ENCODE data around the gene MISP3.

MISP3 gene

GRCh38 chr19:14078411-14078810, 5.8 kb downstream of the MISP3 start:
- Histone ChIP-seq H4K20me1 (ENCODE audit: low read depth, low read length) (no peaks in the 10 kb centered on the region), H3K9me3 (ENCODE audit: insufficient read depth, low read length) (no peaks in the 10 kb centered on the region), H3K27me3 (ENCODE audit: low read length) (no peaks in the 10 kb centered on the region), H2AFZ (ENCODE audit: low read depth, low read length, severe bottlenecking) (no peak overlapping the region), H3K4me3 (ENCODE audit: insufficient read depth, low read length, poor library complexity, severe bottlenecking) (no peak overlapping the region), H3K9ac (ENCODE audit: low read length) (no peak overlapping the region), H3K4me2 (ENCODE audit: low read depth, low read length, poor library complexity, severe bottlenecking) (no peak overlapping the region), H3K36me3 (ENCODE audit: low read length) (no peaks in the 10 kb centered on the region), H3K79me2 (ENCODE audit: insufficient read depth, low read length) (no peaks in the 10 kb centered on the region), H3K27ac (ENCODE audit: low read depth, low read length) (no peak overlapping the region), H3K9me2 (replicated peaks; ENCODE audit: insufficient read depth, low read length) (no peaks in the 10 kb centered on the region), H3F3A (ENCODE audit: insufficient read depth) (no peaks in the 10 kb centered on the region; the same call in 1 of the 2 replicates)
- TF ChIP-seq CTCF (IDR thresholded peaks at IDR 0.05; ENCODE audit: insufficient read depth, low read length, poor library complexity, severe bottlenecking) (no peak), EZH2phosphoT487 (conservative IDR thresholded peaks at IDR 0.05; ENCODE audit: low read length) (no peak)

GRCh38 chr19:14080887-14081796, 8.6 kb downstream of the MISP3 start:
- Histone ChIP-seq H3K9ac (ENCODE audit: low read length) (peak overlapping the region; percentile 74), H3K4me2 (ENCODE audit: low read depth, low read length, poor library complexity, severe bottlenecking) (peak overlapping the region; percentile 73), H3K27ac (ENCODE audit: low read depth, low read length) (peak overlapping the region; percentile 33; the same call in 1 of the 2 replicates), H4K20me1 (ENCODE audit: low read depth, low read length) (no peaks in the 10 kb centered on the region), H3K79me2 (ENCODE audit: insufficient read depth, low read length) (no peaks in the 10 kb centered on the region), H3K36me3 (ENCODE audit: low read length) (no peaks in the 10 kb centered on the region), H3K9me3 (ENCODE audit: insufficient read depth, low read length) (no peaks in the 10 kb centered on the region), H3K9me2 (replicated peaks; ENCODE audit: insufficient read depth, low read length) (no peaks in the 10 kb centered on the region), H3K27me3 (ENCODE audit: low read length) (no peaks in the 10 kb centered on the region), H3F3A (ENCODE audit: insufficient read depth) (no peaks in the 10 kb centered on the region; the same call in 1 of the 2 replicates), H3K4me3 (ENCODE audit: insufficient read depth, low read length, poor library complexity, severe bottlenecking) (peak overlapping the region; percentile 82), H2AFZ (ENCODE audit: low read depth, low read length, severe bottlenecking) (peak overlapping the region; percentile 89)
- no peak for TF ChIP-seq CTCF (IDR thresholded peaks at IDR 0.05; ENCODE audit: insufficient read depth, low read length, poor library complexity, severe bottlenecking)
- TF ChIP-seq EZH2phosphoT487 (conservative IDR thresholded peaks at IDR 0.05; ENCODE audit: low read length) = no peak

- peak overlapping the region; percentile 74 for H3K9ac ChIP-seq (ENCODE audit: low read length)
- peak overlapping the region; percentile 89 for H2AFZ ChIP-seq (ENCODE audit: low read depth, low read length, severe bottlenecking)
- TF ChIP-seq CTCF (IDR thresholded peaks at IDR 0.05; ENCODE audit: insufficient read depth, low read length, poor library complexity, severe bottlenecking) (no peak), EZH2phosphoT487 (conservative IDR thresholded peaks at IDR 0.05; ENCODE audit: low read length) (no peak)
- no peaks in the 10 kb centered on the region for H4K20me1 ChIP-seq (ENCODE audit: low read depth, low read length)
- no peaks in the 10 kb centered on the region for H3K27me3 ChIP-seq (ENCODE audit: low read length)
- no peaks in the 10 kb centered on the region for H3K36me3 ChIP-seq (ENCODE audit: low read length)
- H3K4me2 ChIP-seq (ENCODE audit: low read depth, low read length, poor library complexity, severe bottlenecking) = peak overlapping the region; percentile 72
- H3K4me3 ChIP-seq (ENCODE audit: insufficient read depth, low read length, poor library complexity, severe bottlenecking) = peak overlapping the region; percentile 67
- no peaks in the 10 kb centered on the region; the same call in 1 of the 2 replicates for H3F3A ChIP-seq (ENCODE audit: insufficient read depth)
- H3K27ac ChIP-seq (ENCODE audit: low read depth, low read length) = no peak overlapping the region
- H3K79me2 ChIP-seq (ENCODE audit: insufficient read depth, low read length) = no peaks in the 10 kb centered on the region
- no peaks in the 10 kb centered on the region for H3K9me3 ChIP-seq (ENCODE audit: insufficient read depth, low read length)
- no peaks in the 10 kb centered on the region for H3K9me2 ChIP-seq (replicated peaks; ENCODE audit: insufficient read depth, low read length)
Observed at GRCh38 chr19:14081797-14082674, 9.4 kb downstream of the MISP3 start.
